Measurements from ENCODE around the gene SLC26A9.
"Not testable (repeated sequence)": the region's sequence is repeated elsewhere in the genome, so short reads cannot be mapped to it uniquely, and the experiment has no call there.

Gene SLC26A9

DNA sequence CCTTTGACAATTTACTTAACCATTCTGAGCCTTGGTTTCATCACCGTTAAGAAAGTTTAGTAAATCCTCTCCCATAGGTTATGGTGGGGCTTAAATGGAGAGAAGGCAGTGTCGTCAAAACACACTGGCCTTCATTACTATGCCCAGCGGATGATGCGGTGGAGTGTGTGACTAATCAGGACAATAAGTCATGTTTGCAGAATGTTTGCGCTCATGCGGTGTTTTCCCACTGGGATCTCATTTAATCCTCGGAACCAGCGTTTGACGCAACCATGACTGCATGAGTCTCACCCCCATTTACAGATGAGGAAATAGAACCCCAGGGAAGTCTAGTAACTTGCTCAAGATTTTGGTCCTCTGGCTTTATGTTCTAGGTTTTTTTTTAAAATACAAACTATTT, 17.5 kb downstream of the SLC26A9 start:
- no peak for DNase-seq

DNA sequence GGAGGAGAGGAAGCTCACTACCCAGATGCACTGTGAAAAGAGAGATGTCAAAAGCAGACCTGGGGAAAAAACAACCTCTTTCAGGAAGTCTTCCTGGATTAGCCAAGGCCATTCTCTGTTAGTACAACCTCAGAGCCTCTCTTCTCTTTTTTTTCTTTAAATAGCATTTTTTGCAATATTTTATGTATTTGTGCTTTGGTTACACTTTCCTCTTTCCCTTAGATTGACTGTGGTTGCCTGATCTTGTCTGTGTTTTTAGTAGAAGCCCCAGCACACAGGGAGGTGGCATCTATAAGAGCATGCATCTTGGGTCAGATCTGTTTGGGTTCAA, 18.8 kb downstream of the SLC26A9 start:
- DNase-seq = no peak

DNA sequence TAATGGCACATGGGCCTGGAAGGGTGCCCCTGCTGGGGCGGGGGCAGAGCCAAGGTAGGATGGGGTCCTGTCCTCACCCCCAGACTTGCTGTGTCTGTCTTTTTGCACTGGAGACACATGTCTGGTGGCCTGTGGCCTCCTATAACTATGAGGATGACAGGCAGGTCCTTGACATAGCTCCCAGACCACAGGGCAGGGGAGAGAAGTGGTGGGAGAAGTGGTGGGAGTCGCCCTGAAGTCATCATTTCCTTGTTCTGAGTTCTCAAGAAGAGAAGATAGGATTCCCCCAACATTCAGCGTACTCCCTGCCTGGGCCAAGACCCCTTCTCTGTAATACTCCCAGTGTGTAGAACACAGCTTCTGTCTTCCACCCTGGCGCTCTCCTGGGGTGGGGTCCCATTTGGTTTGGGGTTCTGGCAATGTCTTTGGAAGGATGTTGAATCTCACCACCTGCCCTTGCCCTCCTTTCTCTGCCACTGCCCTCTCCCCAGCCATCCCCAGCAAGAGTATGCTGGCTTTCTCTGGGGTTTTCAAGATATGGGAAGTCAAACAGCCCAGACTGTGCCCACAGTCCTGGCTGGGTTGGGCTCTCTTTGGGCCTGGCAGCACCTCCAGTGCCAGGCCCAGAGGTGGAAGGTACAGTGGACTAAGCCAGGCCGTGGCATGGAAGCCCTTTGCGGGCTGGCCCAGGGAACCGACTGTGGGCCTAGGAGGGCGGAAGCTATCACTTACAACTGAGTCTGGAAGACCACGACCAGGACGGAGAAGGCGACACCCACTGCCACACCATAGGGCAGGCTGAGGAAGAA, 19.4 kb downstream of the SLC26A9 start:
- DNase-seq = no peak

DNA sequence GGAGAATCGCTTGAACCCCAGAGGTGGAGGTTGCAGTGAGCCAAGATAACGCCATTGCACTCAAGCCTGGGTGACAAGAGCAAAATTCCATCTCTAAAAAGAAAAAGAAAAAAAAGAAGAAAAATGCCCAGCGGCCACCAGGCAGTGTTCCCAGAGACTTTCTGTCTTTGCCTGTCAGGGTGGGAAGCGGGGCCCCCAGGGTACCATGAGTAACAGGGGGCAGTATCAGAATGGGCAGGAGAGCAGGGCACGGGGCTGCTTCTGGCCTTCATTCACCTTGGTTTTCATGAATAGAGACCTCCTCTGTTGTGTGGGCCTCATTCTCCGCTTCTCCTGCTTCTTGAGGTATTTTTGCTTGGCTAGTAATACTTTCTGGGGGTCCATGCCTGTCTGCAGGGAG, 20.4 kb downstream of the SLC26A9 start:
- DNase-seq = no peak

DNA sequence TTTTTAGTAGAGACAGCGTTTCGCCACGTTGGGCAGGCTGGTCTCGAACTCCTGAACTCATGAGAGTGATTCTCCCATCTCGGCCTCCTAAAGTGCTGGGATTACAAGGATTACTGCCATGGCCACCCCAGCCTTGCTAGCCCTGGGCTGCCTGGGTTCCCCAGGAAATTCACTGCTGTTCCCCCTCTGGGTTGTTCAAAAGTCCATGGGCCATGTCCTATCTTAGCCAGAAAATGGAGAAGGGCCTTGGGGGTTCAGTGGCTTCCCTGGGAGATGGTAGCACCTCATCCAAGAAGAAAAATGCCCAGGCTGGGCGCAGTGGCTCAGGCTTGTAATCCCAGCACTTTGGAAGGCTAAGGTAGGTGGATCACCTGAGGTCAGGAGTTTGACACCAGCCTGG, 20.9 kb downstream of the SLC26A9 start:
- no peak for DNase-seq

DNA sequence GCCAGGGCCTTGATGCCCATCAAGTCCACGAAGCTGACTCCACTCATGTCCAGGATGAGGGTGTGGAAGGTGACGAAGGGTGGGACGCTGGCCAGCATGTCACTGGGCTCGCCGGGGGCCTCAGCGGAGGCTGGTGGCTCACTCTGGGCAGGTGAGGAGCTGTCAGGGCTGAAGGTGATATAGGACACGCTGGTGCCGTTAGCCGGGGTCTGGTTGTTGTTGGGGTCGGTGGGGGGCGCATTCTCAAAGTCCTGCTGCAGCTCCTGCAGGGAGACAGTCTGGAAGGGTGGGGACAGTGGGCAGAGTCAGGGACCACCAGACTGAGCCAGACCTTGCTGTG, 21.7 kb downstream of the SLC26A9 start:
- no peak for DNase-seq

DNA sequence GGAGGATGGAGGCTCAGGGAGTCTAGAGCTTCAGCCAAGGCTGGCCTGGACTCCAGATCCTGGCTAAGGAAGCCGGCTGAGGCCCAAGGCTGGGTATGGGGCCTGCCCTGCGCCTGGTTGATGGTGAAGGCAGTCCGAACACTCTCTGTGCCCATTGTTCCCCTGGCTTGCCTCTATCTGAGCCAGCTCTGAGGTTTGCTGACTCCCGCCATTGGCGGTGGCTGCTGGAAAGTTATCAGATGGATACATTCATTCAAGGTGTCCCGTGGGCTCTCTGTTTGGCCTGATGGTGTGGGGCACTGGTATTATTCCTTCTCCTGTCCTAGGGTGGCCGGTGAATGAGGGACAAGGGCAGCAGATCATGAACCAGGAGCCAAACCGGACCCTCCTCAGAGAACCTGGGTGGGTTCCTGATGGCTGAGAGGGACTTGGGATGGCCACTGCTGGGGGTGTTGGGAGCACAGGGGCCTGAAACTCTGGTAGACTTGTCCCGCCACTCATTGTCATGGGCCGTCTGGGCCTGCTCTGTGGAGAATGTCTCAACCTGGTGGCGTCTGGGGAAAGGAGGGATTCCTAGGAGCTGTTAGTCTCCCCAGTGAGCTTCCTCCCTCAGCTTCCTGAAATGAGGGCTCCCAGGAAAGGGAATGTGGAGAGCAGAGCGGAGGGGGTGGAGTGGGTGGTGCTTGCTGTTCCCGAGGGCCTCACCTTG, 22.2 kb downstream of the SLC26A9 start:
- no peak for DNase-seq

DNA sequence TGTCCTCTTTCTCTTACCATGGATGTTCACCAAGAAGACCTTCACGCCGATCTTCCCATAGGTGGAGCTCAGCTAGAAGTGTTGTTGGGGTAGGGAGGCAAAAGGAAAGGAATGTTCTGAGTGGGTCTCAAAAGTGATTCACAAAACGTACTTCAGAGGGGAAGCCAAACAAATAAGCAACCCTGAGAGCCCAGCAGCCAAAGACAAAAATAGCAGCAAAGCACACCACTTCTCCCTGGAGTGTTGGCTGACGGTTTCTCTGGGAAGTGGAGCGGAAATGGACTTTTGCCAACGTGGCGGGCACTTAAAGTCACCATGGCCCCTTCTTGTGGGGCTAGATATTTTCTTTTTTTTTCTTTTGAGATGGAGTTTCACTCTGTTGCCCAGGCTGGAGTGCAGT, 23.1 kb downstream of the SLC26A9 start:
- no peak for DNase-seq

DNA sequence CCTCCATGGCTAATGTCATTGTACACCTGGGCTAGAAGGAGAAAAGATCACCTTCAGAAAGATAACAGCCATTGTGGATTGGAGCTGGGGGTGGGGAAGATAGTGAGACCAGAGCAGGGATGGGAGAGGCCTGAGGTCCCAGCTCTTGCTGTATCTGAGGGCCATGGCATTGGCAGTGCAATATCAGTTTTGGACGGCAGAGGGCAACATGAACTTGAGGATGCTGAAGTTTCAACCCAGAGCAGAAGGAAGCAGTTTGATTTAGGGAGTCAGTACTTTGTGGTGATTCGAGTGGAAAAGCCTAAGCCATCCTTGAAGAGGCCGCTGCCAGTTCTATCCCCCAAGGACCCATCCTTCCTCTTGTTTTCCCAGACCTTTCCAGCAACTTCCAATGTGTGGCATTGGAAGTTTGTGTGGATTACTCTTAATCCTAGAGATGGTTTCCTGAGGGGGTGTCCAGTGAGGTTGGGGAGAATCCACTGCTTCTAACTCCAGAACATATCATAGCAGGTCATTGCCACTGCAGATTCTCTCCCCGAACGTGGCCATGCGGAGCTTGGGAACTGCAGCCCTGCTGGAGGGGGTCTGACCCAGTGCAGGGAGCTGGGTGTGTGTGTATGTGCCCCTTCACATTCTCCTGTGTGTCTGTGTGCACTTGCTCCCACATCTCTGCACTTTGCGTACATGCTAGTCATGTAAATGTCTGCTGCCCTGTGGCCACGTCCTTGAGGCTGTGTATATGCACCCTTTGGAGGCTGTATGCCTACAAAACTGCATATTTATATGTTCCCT, 24.1 kb downstream of the SLC26A9 start:
- peak; percentile 45 for DNase-seq

DNA sequence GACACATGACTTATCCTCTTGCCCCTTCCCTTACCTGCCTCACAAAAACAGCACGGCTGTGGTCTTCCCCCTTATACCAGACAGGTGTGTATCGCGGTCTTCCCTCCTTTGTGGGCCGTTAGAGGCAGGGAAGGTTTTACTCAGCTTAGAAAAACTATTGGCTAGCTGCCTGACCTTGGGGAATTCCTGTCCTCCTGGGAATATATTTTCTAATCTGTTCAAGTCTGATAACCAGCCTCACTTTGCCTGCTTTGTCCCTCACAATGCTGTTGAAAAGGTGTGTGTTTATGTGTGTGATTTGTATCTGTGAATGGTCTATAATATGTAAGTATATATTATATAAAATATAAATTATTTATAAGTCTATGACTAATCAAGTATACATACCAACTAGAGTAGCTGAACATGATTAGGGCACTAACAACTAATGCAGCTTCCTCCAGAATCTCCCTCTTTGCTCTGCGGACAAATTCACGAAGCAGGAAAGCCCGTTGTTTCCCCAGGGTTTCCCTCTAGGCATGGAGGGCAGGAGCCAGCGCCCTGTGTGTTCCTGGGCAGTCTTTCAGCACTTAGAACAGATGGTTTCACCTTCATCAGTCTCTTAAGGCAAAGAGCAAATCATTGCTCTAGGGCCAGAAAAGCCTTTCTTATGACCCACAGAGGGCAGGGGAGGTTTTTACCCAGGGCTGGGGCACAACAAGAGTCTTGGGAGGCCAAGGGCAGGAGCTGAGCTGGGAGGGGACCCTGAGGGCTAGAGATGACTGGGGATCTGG, 25.6 kb downstream of the SLC26A9 start:
- no peak for DNase-seq

DNA sequence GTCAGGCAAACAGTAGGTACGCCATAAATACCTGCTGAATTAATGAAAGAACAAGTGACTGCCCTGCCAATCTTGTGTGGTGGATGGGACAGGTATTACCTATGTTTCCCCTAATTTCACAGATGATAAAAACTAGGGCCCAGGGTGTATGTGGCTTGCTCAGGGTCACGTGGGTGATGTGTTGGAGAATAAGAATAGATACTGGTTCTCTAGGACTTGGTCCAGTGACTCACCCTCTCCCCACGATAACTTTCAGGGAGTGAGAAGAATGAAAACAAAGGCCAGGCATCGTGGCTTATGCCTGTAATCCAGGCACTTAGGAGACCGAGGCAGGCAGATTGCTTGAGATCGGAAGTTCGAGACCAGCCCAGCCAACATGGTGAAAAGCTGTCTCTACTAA, 26.7 kb downstream of the SLC26A9 start:
- no peak for DNase-seq

DNA sequence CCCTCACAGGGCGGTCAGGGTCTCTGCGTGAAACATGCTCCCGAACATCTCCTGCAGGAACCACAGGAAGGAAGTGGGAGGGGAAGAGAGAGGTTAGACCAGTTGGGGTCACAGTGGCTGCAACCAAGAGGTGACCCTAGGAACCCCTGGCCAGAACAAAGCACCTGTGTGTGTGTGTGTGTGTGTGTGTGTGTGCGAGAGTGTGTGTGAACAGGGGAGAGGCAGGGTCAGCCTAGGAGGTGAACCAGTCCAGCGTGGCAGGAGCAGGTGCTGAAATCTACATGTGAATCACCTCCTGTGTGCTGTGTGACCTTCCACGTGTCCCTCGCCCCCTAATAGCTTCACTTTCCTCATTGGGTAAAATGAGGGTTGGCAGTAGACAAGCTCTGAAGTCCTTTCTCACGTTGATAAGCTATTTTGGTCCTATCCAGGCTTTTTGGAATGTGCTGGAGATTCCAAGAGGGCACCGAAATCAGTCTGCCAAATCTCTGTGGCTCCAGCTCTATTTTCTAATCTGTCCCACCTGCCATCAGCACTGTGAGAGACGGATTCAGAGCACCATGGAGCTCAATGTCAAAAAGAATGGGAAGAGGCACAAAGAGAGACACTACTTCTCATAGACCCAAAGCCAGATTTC, 27.8 kb downstream of the SLC26A9 start:
- no peak for DNase-seq

DNA sequence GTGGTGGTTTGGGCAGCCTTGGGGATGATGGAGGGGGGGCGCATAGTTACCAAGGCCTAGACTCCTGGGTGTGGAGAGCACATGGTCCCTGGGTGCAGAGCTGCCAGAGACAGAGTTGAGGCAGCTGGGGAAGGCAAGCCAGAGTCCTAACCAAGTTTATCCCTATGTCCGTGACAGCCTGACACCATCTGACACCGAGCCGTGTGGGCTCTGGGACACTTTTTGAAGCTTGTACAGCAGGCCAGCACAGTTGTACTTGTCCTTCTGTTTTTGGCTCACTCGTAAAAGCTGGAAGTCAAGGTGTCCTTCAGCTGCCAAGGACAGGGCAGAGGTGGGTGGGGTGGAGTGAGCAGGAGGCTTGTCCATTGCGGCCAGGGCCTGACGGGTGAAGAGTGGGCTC, 28.5 kb downstream of the SLC26A9 start:
- no peak for DNase-seq

DNA sequence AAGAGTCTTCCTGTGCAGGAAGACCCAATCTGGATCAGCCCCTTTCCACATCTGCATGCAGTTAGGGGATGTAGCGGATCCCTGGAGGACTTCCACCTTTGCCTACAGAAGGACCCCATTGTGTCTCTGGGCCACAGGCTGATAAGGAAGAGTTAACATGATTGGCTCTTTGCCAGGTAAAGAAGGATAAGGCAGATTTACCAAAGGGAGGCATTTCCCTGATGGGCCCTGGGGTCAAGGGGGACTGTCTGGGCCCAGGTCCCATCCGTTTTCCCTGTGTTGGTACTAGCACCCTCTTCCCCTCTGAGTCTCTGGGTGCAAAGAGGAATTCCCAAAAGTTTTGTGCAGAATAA, 29.1 kb downstream of the SLC26A9 start:
- DNase-seq = no peak

DNA sequence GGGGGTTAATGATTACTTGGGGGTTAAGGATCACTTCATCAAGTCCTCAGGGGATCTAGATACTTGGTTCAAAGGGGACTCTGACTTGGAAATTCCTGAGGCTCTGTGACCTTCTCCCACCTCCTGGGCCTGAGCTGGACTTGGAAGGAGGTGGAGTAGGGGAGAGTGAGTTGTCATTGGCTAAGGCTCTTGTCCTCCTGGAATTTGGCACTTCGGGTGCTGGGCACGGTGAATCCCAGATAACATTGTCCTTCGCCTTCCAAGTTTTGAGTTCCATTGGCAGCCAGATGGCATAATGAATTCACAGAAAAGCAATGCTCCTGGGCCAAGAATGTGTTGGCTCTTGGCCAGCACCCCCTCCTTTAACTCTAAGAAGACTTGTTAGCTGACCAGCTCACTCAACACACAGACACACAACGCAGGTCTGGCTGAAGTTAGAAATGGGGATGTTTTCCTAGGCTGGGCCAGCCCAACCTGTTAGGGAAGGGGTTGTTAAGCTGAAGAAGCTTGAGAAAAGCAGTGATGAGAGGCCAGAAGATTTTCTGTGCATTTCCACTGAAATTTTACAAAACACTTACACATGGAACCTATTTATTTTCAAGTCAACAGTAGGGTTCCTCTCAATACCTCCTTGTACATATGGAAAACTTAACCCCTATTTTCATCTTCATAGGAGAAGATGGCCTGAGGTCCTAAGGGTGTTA, 29.7 kb downstream of the SLC26A9 start:
- DNase-seq = no peak

DNA sequence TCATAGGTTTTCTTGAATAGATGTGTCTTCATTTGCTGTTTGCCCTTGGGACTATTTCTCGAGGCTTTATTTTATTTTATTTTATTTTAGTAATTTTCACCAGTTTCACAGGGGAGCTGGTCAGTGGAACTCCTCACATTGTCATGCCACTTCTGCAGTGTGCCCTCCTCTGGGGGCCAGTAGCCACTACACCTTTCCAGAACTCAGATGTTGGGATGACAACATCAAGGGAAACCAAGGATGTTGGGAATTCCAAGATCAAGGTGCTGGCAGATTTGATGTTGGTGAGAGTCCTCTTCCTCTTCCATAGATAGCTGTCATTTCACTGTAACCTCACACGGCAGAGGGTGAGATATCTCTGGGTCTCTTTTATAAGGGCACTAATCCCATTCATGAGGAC, 35.5 kb downstream of the SLC26A9 start:
- no peak for DNase-seq

DNA sequence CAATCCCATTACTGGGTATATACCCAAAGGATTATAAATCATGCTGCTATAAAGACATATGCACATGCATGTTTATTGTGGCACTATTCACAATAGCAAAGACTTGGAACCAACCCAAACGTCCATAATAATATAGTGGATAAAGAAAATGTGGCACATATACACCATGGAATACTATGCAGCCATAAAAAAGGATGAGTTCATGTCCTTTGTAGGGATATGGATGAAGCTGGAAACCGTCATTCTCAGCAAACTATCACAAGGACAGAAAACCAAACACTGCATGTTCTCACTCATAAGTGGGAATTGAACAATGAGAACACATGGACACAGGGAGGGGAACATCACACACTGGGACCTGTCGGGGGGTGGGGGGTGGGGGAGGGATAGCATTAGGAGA, 38.2 kb downstream of the SLC26A9 start:
- DNase-seq = not testable (repeated sequence)

DNA sequence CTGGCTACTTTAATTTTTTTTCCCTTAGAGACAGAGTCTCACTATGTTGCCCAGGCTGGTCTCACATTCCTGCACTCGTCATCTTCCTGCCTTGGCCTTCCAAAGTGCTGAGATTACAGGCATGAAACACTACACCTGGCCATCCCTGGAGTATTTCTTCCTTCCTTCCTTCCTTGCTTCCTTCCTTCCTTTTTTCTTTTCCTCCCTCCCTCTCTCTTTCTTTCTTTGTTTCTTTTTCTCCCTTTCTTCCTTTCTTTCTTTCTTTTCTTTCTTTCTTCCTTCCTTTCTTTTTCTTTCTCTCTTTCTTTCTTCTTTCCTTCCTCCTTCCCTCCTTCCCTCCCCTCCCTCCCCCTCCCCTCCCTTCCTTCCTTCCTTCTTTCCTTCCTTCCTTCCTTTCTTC, 46.9 kb downstream of the SLC26A9 start:
- DNase-seq = no peak

DNA sequence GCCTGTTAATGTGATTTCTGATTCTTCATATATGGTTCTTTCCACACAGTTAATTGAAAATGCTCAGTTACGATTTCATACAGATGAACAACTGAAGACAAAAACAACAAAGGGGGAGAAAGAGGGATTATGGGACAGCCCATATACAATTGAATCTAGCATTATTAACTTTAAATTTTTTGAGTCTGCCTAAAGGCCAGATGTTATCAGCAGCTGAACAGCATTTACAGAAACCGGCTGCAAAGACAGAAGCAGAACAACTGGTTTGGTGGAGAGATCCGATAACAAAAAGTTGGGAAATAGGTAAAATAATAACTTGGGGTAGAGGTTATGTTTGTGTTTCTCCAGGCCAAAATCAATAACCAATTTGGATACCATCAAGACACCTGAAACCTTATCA, 49.1 kb downstream of the SLC26A9 start:
- not testable (repeated sequence) for DNase-seq

DNA sequence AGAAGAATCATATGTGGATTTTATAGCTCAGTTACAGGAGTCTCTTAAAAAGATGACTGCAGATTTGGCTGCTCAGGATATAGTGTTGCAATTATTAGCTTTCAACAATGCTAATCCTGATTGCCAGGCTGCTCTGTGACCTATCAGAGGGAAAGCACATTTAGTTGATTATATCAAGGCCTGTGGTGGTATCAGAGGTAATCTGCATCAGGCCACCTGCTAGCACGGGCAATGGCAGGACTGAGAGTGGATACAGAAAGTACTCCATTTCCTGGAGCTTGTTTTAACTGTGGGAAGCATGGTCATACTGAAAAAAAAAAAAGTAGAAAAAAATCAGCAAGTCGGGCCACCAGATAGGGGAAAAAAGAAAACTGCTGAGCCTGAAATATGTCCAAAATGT, 51.1 kb downstream of the SLC26A9 start:
- not testable (repeated sequence) for DNase-seq

DNA sequence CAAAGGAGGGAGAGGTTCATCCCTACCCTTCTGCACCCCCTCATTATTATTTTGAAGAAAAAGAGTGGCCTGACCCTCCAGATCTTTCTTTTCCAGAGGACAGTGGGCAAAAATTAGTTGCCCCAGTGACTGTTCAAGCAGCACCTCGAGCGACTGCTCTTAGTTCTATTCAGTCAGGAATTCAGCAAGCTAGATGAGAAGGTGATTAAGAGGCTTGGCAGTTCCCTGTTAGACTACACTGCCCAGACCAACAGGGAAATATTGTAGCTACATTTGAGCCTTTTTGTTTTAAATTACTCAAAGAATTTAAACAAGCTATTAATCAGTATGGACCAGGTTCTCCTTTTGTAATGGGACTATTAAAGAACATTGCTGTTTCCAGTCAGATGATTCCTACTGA, 51.8 kb downstream of the SLC26A9 start:
- DNase-seq = not testable (repeated sequence)

DNA sequence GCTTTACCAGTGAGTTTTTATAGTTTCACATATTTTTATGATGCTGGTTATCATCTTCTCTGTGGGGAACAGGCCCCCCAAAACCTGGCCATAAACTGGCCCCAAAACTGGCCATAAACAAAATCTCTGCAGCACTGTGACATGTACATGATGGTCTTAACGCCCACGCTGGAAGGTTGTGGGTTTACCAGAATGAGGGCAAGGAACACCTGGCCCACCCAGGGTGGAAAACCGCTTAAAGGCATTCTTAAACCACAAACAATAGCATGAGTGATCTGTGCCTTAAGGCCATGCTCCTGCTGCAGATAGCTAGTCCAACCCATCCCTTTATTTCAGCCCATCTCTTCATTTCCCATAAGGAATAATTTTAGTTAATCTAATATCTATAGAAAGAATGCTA, 52.6 kb downstream of the SLC26A9 start:
- not testable (repeated sequence) for DNase-seq

Data from NCI-H1105 (cell line).